ENCODE data around the gene LPP.

- TF ChIP-seq POLR2A (IDR thresholded peaks at IDR 0.05; ENCODE audit: borderline replicate concordance, extremely low read depth, insufficient read depth, insufficient read length) (no peak), CTCF (IDR thresholded peaks at IDR 0.05 in 2 of 3, conservative IDR thresholded peaks at IDR 0.05 in 1 of 3; ENCODE audit: borderline replicate concordance in 1 of 3, insufficient read depth in 1 of 3, low read depth in 2 of 3, low read length in 2 of 3) (no peak), MAX (IDR thresholded peaks at IDR 0.05) (no peak)
Observed at GRCh38 chr3:188617988-188618701, 464.2 kb downstream of the LPP start.
